Ishikawa (cell line): ENCODE data around the gene MESP2.

Source experiments
- CEBPB ChIP-seq: IDR thresholded peaks from 2 replicates; pipeline ENCODE4 v1.6.1; 2012
- CREB1 ChIP-seq: IDR thresholded peaks from 2 replicates; pipeline ENCODE4 v1.6.1; 2012; ENCODE audit warnings: low read depth
- EGR1 ChIP-seq: IDR thresholded peaks from 2 replicates; pipeline ENCODE4 v1.6.1; 2012
- EP300 ChIP-seq: IDR thresholded peaks from 2 replicates; pipeline ENCODE4 v1.6.1; 2012; ENCODE audit warnings: borderline replicate concordance
- FOXM1 ChIP-seq: IDR thresholded peaks from 2 replicates; pipeline ENCODE4 v1.6.1; 2012; ENCODE audit warnings: low read depth, borderline replicate concordance
- NFIC ChIP-seq: IDR thresholded peaks from 2 replicates; pipeline ENCODE4 v1.6.1; 2012
- RAD21 ChIP-seq: IDR thresholded peaks from 2 replicates; pipeline ENCODE4 v1.6.1; 2012; ENCODE audit warnings: low read depth
- TAF1 ChIP-seq: IDR thresholded peaks from 2 replicates; pipeline ENCODE4 v1.6.1; 2012; ENCODE audit warnings: low read depth, mild to moderate bottlenecking
- TCF12 ChIP-seq: IDR thresholded peaks from 2 replicates; pipeline ENCODE4 v1.6.1; 2012; ENCODE audit warnings: low read depth
- TEAD4 ChIP-seq: IDR thresholded peaks from 2 replicates; pipeline ENCODE4 v1.6.1; 2012
- YY1 ChIP-seq: IDR thresholded peaks from 2 replicates; pipeline ENCODE4 v1.6.1; 2012; ENCODE audit warnings: low read depth
- ZBTB7A ChIP-seq: IDR thresholded peaks from 2 replicates; pipeline ENCODE4 v1.6.1; 2012; ENCODE audit warnings: low read depth
- TF ChIP-seq, protein P1 (sequence below): IDR thresholded peaks from 2 replicates; pipeline ENCODE4 v1.6.1; 2012
- TF ChIP-seq, protein P2 (sequence below): IDR thresholded peaks from 2 replicates; pipeline ENCODE4 v1.6.1; 2012
- TF ChIP-seq, protein P3 (sequence below): IDR thresholded peaks from 2 replicates; pipeline ENCODE4 v1.6.1; 2012; ENCODE audit warnings: low read depth, mild to moderate bottlenecking

Gene MESP2

DNA sequence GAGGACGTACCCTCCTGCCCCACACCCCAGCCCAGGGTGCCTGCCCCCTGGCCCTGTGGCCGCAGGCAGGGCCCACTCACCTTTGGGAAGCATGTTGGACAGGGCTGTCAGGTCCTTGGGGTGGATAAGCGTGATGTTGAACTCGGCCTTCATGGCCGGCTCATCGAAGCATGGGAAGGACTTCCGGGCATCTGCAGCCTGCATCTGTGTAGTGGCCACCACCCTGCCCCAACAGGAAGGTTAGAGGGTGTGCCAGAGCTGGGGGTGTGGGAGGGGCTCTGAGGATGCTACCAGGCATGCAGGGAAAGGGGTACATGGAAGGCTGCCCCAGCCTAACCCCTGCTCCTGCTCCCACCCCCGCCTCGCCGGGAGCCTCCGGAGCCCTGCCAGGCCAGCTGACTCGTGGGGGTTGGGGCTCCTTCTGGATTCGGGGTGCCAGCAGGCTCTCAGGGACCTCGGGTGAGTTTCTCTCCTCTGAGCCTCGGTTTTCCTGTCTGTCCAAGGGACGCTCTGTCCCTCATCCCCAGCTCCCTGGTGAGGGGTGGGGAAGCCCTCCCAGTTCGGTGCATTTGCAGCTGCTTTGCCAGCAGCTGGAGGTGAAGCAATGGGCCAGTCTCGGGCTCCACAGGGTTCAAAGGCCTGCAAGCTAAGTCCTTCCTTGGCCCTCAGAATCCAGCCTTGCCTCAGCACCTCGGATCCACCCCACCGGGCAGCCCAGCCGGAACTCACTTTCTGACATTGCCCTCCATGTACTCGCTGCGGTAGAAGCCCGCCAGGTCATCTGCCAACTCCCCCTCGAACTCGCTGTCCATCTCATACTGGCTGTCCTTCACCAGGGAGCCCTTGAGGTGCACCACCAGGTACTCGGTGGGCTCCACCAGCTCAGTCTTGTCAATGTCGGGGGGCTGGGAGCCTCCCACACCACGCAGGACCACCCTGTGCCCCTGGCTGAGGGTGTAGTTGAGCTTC is 29.4 kb downstream of the MESP2 start:
- TF ChIP-seq TAF1, result no peak
- no peak for TF ChIP-seq ZBTB7A
- TF ChIP-seq, protein P1, sequence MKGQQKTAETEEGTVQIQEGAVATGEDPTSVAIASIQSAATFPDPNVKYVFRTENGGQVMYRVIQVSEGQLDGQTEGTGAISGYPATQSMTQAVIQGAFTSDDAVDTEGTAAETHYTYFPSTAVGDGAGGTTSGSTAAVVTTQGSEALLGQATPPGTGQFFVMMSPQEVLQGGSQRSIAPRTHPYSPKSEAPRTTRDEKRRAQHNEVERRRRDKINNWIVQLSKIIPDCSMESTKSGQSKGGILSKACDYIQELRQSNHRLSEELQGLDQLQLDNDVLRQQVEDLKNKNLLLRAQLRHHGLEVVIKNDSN, result no peak
- no peak for TF ChIP-seq FOXM1
- no peak for TF ChIP-seq YY1

DNA sequence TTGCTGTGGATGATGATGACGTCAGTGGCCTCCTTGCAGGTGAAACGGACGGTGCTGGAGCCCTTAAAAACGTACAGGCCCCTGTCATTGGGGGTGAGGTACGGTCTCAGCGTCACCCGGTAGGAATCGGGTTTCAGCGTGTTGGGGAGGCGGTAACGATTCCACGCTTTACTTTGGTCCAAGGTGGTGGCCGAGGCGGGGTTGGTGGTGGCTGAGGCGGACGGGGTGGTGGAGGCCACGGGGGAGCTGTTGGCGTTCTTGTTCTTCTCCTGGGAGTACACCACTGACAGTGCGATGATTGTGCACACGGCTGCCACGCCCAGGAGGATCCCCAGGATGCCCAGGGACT is 30.1 kb downstream of the MESP2 start:
- TF ChIP-seq YY1 (no peak), NFIC (no peak), EGR1 (no peak), FOXM1 (no peak)

DNA sequence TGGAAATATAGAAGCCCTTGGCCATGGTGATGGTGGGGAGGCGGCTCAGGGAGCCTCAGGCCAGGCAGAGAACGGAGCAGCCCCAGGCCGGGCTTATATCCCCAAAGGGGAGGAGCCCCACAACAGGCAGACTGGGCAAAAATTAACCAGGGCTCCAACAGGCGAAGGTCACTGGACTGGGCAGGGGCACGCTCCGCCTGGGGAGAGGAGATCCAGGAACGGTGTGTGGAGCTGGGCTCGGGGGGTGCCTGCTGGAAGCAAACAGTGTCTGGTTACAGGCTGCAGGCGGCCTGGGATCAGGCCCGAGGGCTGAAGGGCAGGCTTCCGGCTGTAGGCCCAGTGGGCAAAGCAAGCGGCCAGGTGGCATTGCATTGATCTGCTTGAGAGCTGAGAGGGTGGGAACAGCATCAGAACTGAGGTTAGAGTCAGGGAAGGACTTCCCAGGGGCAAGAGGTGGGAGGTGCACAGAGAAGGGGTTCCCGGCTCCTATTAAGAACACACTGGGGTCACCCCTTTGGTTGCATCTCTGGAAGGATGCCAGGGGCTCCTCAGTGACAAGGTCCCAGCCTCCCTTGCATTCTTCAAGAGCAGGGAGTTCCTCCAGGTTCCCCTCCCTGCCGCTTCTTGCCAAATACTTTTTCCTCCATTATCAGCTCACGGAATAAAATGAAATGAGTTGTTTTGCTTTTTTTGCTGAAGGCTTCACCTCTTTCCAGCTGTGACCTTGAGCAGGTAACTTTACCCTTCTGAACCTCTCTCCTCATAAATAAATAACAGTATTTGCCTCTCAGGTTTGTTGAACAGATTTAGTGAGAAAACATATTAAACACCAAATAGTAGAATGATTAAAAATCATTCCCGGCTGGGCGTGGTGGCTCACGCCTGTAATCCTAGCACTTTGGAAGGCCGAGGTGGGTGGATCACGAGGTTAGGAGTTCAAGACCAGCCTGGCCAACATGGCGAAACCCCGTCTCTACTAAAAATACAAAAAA is 30.7 kb downstream of the MESP2 start:
- TF ChIP-seq CEBPB (no peak), ZBTB7A (no peak), TCF12 (no peak), EGR1 (no peak), RAD21 (no peak), YY1 (no peak), NFIC (no peak), FOXM1 (no peak), TAF1 (no peak), CREB1 (no peak)
- TF ChIP-seq, protein P2, sequence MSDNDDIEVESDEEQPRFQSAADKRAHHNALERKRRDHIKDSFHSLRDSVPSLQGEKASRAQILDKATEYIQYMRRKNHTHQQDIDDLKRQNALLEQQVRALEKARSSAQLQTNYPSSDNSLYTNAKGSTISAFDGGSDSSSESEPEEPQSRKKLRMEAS, result no peak
- TF ChIP-seq, protein P3, sequence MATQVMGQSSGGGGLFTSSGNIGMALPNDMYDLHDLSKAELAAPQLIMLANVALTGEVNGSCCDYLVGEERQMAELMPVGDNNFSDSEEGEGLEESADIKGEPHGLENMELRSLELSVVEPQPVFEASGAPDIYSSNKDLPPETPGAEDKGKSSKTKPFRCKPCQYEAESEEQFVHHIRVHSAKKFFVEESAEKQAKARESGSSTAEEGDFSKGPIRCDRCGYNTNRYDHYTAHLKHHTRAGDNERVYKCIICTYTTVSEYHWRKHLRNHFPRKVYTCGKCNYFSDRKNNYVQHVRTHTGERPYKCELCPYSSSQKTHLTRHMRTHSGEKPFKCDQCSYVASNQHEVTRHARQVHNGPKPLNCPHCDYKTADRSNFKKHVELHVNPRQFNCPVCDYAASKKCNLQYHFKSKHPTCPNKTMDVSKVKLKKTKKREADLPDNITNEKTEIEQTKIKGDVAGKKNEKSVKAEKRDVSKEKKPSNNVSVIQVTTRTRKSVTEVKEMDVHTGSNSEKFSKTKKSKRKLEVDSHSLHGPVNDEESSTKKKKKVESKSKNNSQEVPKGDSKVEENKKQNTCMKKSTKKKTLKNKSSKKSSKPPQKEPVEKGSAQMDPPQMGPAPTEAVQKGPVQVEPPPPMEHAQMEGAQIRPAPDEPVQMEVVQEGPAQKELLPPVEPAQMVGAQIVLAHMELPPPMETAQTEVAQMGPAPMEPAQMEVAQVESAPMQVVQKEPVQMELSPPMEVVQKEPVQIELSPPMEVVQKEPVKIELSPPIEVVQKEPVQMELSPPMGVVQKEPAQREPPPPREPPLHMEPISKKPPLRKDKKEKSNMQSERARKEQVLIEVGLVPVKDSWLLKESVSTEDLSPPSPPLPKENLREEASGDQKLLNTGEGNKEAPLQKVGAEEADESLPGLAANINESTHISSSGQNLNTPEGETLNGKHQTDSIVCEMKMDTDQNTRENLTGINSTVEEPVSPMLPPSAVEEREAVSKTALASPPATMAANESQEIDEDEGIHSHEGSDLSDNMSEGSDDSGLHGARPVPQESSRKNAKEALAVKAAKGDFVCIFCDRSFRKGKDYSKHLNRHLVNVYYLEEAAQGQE, result no peak
- TF ChIP-seq, protein P1, result no peak

DNA sequence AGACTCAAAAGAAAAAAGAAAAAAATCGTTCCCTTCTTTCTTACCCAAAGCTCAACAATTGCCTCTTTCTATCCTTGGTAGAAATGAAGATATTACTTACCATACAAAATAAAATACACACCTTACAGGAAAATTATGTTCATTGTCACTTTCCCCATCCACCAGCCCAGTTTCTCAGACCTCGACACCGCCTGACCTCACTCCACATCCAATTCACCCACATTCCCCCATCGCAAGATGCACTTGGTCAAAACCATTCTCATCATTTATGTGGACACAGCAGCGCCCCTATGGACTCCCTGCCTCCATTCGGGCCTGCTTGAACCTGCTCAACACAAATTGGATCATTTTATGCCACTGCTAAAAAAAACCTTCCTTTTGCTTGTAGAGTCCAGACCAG is 31.6 kb downstream of the MESP2 start:
- TF ChIP-seq TAF1, result no peak
- no peak for TF ChIP-seq CREB1
- TF ChIP-seq, protein P1, result no peak
- TF ChIP-seq TEAD4, result no peak
- no peak for TF ChIP-seq ZBTB7A
- no peak for TF ChIP-seq YY1
- TF ChIP-seq, protein P2, result no peak

DNA sequence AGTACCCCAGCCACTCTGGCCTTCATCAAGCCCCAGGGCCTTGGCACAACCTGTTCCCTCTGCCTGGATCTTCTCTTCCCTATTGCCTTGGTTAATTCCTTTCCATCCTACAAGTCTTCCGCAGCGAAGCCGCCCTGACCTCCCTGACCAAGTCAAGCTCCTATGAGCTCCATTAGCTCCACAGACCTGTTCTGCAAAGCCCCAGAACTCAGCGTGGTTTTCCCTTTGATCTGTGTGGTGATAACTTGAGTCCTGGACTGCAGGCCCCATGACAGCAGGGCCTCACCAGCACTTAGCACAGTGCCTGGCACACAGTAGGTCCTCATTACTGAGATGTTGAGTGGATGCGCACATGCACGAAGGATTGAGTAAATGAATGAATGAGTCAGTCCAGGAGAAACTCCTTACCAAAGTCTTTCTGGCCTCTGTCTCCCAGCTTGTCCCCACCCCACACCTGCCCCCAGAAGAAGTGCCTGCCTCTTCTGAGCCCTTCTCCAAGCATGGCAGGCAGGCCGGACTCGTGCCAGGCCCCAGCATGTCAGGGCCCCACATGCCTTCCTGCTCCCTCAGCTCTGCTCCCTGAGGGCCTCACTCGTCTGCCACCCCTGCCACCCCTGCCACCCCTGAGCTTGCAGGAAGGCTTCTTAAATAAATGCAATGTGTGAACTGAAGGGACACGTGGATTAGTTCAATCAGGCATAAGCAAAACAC is 32.2 kb downstream of the MESP2 start:
- TF ChIP-seq NFIC (no peak), YY1 (no peak), EP300 (no peak), CEBPB (no peak), ZBTB7A (no peak), EGR1 (no peak), FOXM1 (no peak), CREB1 (no peak), TEAD4 (no peak), TCF12 (no peak), TAF1 (no peak), RAD21 (no peak)
- TF ChIP-seq, protein P2, result no peak
- TF ChIP-seq, protein P3, result no peak
- TF ChIP-seq, protein P1, result no peak
